Middle frontal gyrus (tissue), 1 donor: ENCODE data around the gene NT5C3A.
A peak's percentile ranks its signal among the peaks of the same experiment; 100 is the strongest.

ENCODE experiments used
- DNase-seq: peaks from one replicate; pipeline ENCODE4 v3.0.0-alpha.2; 2015; ENCODE audit warnings: low spot score; ENCODE audit errors: extremely low spot score

The NT5C3A gene

GRCh38 chr7:33075818-33076518 lies 13.4 kb upstream of the NT5C3A start:
- DNase-seq = no peak

GRCh38 chr7:33073243-33073642 lies 10.7 kb upstream of the NT5C3A start:
- no peak for DNase-seq

- DNase-seq = no peak
Observed at GRCh38 chr7:33072471-33072870, 9.9 kb upstream of the NT5C3A start.

- DNase-seq = no peak
Observed at GRCh38 chr7:33070831-33071230, 8.3 kb upstream of the NT5C3A start.

GRCh38 chr7:33070277-33070676 lies 7.7 kb upstream of the NT5C3A start:
- no peak for DNase-seq

- DNase-seq = no peak
Observed at GRCh38 chr7:33067921-33068320, 5.3 kb upstream of the NT5C3A start.

GRCh38 chr7:33066771-33067170 lies 4.2 kb upstream of the NT5C3A start:
- no peak for DNase-seq

- no peak for DNase-seq
Observed at GRCh38 chr7:33065981-33066380, 3.4 kb upstream of the NT5C3A start.

- peak; percentile 91 for DNase-seq
Observed at GRCh38 chr7:33062782-33063443, 337 bp upstream of the NT5C3A start.

GRCh38 chr7:33061282-33061937 lies 1.2 kb downstream of the NT5C3A start:
- no peak for DNase-seq

GRCh38 chr7:33059635-33060034 lies 2.9 kb downstream of the NT5C3A start:
- no peak for DNase-seq

GRCh38 chr7:33055158-33055557 lies 7.4 kb downstream of the NT5C3A start:
- DNase-seq = no peak

- no peak for DNase-seq
Observed at GRCh38 chr7:33054261-33054964, 8.2 kb downstream of the NT5C3A start.

- no peak for DNase-seq
Observed at GRCh38 chr7:33053721-33054120, 8.9 kb downstream of the NT5C3A start.

GRCh38 chr7:33050535-33051318 lies 11.8 kb downstream of the NT5C3A start:
- DNase-seq = no peak

GRCh38 chr7:33048704-33049103 lies 13.9 kb downstream of the NT5C3A start:
- DNase-seq = no peak

- DNase-seq = no peak
Observed at GRCh38 chr7:33048257-33048656, 14.3 kb downstream of the NT5C3A start.

- DNase-seq = no peak
Observed at GRCh38 chr7:33044986-33045385, 17.6 kb downstream of the NT5C3A start.

- no peak for DNase-seq
Observed at GRCh38 chr7:33044401-33044718, 18.2 kb downstream of the NT5C3A start.

- DNase-seq = no peak
Observed at GRCh38 chr7:33043501-33044400, 18.8 kb downstream of the NT5C3A start.
